Measurements from ENCODE around the gene PANX1.

DNA sequence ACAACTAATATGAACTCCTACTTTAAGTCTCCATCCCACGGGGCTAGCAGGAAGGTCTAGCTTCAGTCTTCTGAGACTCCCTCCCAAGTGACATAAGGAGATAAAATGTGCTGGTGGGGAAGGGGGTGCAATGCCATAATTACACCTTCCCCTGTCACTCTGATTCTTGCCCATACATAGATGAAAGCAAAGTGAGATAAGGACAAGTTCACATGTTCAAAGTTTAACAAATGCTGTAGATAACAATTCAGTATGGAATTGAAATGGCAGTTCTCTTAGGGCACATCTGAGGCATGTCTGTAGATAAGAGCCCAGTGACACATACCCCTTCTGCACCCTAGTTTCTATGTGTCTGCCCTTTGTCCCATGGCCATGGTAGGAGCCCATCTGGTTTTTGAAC, 38.2 kb upstream of the PANX1 start:
- TF ChIP-seq, protein P1, sequence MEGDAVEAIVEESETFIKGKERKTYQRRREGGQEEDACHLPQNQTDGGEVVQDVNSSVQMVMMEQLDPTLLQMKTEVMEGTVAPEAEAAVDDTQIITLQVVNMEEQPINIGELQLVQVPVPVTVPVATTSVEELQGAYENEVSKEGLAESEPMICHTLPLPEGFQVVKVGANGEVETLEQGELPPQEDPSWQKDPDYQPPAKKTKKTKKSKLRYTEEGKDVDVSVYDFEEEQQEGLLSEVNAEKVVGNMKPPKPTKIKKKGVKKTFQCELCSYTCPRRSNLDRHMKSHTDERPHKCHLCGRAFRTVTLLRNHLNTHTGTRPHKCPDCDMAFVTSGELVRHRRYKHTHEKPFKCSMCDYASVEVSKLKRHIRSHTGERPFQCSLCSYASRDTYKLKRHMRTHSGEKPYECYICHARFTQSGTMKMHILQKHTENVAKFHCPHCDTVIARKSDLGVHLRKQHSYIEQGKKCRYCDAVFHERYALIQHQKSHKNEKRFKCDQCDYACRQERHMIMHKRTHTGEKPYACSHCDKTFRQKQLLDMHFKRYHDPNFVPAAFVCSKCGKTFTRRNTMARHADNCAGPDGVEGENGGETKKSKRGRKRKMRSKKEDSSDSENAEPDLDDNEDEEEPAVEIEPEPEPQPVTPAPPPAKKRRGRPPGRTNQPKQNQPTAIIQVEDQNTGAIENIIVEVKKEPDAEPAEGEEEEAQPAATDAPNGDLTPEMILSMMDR (IDR thresholded peaks at IDR 0.05), result no peak
- TF ChIP-seq, protein P2, sequence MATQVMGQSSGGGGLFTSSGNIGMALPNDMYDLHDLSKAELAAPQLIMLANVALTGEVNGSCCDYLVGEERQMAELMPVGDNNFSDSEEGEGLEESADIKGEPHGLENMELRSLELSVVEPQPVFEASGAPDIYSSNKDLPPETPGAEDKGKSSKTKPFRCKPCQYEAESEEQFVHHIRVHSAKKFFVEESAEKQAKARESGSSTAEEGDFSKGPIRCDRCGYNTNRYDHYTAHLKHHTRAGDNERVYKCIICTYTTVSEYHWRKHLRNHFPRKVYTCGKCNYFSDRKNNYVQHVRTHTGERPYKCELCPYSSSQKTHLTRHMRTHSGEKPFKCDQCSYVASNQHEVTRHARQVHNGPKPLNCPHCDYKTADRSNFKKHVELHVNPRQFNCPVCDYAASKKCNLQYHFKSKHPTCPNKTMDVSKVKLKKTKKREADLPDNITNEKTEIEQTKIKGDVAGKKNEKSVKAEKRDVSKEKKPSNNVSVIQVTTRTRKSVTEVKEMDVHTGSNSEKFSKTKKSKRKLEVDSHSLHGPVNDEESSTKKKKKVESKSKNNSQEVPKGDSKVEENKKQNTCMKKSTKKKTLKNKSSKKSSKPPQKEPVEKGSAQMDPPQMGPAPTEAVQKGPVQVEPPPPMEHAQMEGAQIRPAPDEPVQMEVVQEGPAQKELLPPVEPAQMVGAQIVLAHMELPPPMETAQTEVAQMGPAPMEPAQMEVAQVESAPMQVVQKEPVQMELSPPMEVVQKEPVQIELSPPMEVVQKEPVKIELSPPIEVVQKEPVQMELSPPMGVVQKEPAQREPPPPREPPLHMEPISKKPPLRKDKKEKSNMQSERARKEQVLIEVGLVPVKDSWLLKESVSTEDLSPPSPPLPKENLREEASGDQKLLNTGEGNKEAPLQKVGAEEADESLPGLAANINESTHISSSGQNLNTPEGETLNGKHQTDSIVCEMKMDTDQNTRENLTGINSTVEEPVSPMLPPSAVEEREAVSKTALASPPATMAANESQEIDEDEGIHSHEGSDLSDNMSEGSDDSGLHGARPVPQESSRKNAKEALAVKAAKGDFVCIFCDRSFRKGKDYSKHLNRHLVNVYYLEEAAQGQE (IDR thresholded peaks at IDR 0.05; ENCODE audit: insufficient read depth in 1 of 2, low read depth in 2 of 2, low read length in 1 of 2), result no peak
